DND-41 (cell line): ENCODE data around the gene RHEBL1.

Experiments
- CTCF ChIP-seq: IDR thresholded peaks from 2 replicates; pipeline ENCODE4 v1.5.1; 2012; ENCODE audit warnings: borderline replicate concordance, low read length, moderate library complexity, mild to moderate bottlenecking; ENCODE audit not compliant: poor library complexity, severe bottlenecking; ENCODE audit errors: extremely low read depth
- EZH2 ChIP-seq: IDR thresholded peaks from 3 replicates; pipeline ENCODE4 v1.6.1; 2012; ENCODE audit warnings: borderline replicate concordance, low read depth, mild to moderate bottlenecking, moderate library complexity, low read length, inconsistent platforms; ENCODE audit not compliant: severe bottlenecking

GRCh38 chr12:49017891-49018260, 51.9 kb downstream of the RHEBL1 start:
- TF ChIP-seq CTCF (no peak), EZH2 (no peak)
